ENCODE data around the gene GCK.

DNA sequence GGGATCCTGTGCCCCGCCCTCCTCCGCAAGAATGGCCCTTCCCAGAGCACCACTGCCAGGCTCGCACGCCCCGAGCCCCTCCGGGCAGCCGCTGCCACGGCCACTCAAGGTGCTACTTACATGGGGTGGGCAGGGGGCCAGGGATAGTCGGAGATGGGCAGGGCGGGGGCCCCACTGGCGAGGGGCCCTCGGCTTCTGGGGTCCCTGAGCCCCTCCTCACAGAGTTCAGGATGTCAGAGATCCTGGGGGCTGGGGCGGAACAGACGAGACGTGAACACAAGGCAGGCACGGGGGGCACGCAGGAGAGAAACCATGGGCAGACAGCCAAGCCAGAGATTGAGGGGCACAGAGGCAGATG is 37.1 kb upstream of the GCK start:
- TF ChIP-seq, protein P1, sequence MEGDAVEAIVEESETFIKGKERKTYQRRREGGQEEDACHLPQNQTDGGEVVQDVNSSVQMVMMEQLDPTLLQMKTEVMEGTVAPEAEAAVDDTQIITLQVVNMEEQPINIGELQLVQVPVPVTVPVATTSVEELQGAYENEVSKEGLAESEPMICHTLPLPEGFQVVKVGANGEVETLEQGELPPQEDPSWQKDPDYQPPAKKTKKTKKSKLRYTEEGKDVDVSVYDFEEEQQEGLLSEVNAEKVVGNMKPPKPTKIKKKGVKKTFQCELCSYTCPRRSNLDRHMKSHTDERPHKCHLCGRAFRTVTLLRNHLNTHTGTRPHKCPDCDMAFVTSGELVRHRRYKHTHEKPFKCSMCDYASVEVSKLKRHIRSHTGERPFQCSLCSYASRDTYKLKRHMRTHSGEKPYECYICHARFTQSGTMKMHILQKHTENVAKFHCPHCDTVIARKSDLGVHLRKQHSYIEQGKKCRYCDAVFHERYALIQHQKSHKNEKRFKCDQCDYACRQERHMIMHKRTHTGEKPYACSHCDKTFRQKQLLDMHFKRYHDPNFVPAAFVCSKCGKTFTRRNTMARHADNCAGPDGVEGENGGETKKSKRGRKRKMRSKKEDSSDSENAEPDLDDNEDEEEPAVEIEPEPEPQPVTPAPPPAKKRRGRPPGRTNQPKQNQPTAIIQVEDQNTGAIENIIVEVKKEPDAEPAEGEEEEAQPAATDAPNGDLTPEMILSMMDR (IDR thresholded peaks at IDR 0.05), result no peak
- TF ChIP-seq POLR2A (IDR thresholded peaks at IDR 0.05), result no peak
